ENCODE results near the gene PLA2G12A.

Gene PLA2G12A

DNA sequence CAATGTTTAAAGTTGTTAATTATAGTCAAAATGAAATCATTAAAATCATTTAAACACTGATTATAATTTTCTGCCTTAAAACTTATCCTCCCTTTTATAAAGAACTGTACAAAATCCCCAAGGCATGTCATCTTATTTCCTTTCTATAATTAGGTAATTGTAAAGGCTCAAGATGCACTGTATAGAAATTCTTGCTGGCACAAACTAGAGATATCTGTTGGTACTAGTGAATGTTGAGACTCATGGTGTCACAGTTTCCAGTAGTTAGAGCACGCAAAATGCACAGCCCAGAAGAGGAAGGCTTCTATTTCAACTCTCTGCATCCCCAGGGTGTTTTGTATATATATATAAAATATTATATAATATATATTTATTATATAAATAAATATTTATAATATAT lies 22.7 kb upstream of the PLA2G12A start:
- no peak for TF ChIP-seq EZH2phosphoT487 (IDR thresholded peaks at IDR 0.05; ENCODE audit: low read length)
- no peak for TF ChIP-seq CTCF (IDR thresholded peaks at IDR 0.05; ENCODE audit: low read length)
- no peak for TF ChIP-seq EZH2 (optimal IDR thresholded peaks at IDR 0.05; ENCODE audit: low read depth, low read length)
- Histone ChIP-seq H4K20me1 (ENCODE audit: insufficient read depth, low read length) (no peaks in the 10 kb centered on the region), H3K4me2 (ENCODE audit: low read depth, low read length) (no peak overlapping the region), H3K36me3 (replicated peaks; ENCODE audit: insufficient read depth, low read length) (no peaks in the 10 kb centered on the region), H3K9me2 (replicated peaks; ENCODE audit: insufficient read depth, low read length) (no peaks in the 10 kb centered on the region), H2AFZ (ENCODE audit: low read length) (no peak overlapping the region), H3K9me3 (replicated peaks; ENCODE audit: insufficient read depth, low read length) (no peaks in the 10 kb centered on the region), H3F3A (ENCODE audit: insufficient read depth, low read length) (no peaks in the 10 kb centered on the region), H3K9ac (ENCODE audit: low read length) (no peak overlapping the region), H3K27ac (ENCODE audit: low read length) (no peak overlapping the region), H3K79me2 (ENCODE audit: low read length) (no peaks in the 10 kb centered on the region), H3K4me1 (ENCODE audit: low read length) (no peaks in the 10 kb centered on the region), H3K27me3 (replicated peaks; ENCODE audit: insufficient read depth, low read length) (no peaks in the 10 kb centered on the region), H3K4me3 (ENCODE audit: low read length) (no peak overlapping the region)
- DNase-seq, result no peak

DNA sequence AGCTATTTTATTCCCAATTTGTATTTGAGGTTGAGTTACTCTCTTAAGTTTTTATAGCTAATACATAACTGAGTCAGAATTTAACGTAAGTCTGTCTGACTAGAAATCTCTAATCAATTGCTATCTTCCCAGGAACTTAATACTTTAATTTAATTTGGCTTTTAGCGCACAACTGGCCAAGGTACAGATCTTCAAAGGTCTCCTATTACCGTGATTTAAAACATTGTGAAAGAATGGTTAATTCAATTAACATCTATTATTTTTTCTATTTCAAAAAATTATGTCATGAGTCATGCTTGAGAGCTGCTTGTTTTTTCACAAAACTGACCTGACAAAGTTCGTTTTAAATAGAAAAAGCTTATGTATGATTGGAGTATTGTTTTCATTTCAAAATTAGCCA lies 22.0 kb upstream of the PLA2G12A start:
- Histone ChIP-seq H3K27ac (ENCODE audit: low read length) (no peak overlapping the region), H4K20me1 (ENCODE audit: insufficient read depth, low read length) (no peaks in the 10 kb centered on the region), H3K9me2 (replicated peaks; ENCODE audit: insufficient read depth, low read length) (no peaks in the 10 kb centered on the region), H3K9me3 (replicated peaks; ENCODE audit: insufficient read depth, low read length) (no peaks in the 10 kb centered on the region), H3K9ac (ENCODE audit: low read length) (no peak overlapping the region), H3K36me3 (replicated peaks; ENCODE audit: insufficient read depth, low read length) (no peaks in the 10 kb centered on the region), H2AFZ (ENCODE audit: low read length) (no peak overlapping the region), H3K4me1 (ENCODE audit: low read length) (no peaks in the 10 kb centered on the region), H3K27me3 (replicated peaks; ENCODE audit: insufficient read depth, low read length) (no peaks in the 10 kb centered on the region), H3K4me3 (ENCODE audit: low read length) (no peak overlapping the region), H3K4me2 (ENCODE audit: low read depth, low read length) (no peak overlapping the region), H3F3A (ENCODE audit: insufficient read depth, low read length) (no peaks in the 10 kb centered on the region), H3K79me2 (ENCODE audit: low read length) (no peaks in the 10 kb centered on the region)
- no peak for DNase-seq
- no peak for TF ChIP-seq CTCF (IDR thresholded peaks at IDR 0.05; ENCODE audit: low read length)
- no peak for TF ChIP-seq EZH2phosphoT487 (IDR thresholded peaks at IDR 0.05; ENCODE audit: low read length)
- TF ChIP-seq EZH2 (optimal IDR thresholded peaks at IDR 0.05; ENCODE audit: low read depth, low read length), result no peak

- Histone ChIP-seq H3F3A (ENCODE audit: insufficient read depth, low read length) (no peaks in the 10 kb centered on the region), H3K27ac (ENCODE audit: low read length) (no peak overlapping the region), H3K9ac (ENCODE audit: low read length) (no peak overlapping the region), H3K4me3 (ENCODE audit: low read length) (no peak overlapping the region), H3K27me3 (replicated peaks; ENCODE audit: insufficient read depth, low read length) (no peaks in the 10 kb centered on the region), H3K36me3 (replicated peaks; ENCODE audit: insufficient read depth, low read length) (no peaks in the 10 kb centered on the region), H3K79me2 (ENCODE audit: low read length) (no peaks in the 10 kb centered on the region), H3K9me2 (replicated peaks; ENCODE audit: insufficient read depth, low read length) (no peaks in the 10 kb centered on the region), H3K4me2 (ENCODE audit: low read depth, low read length) (no peak overlapping the region), H3K9me3 (replicated peaks; ENCODE audit: insufficient read depth, low read length) (no peaks in the 10 kb centered on the region), H2AFZ (ENCODE audit: low read length) (no peak overlapping the region), H3K4me1 (ENCODE audit: low read length) (no peaks in the 10 kb centered on the region), H4K20me1 (ENCODE audit: insufficient read depth, low read length) (no peaks in the 10 kb centered on the region)
- no peak for DNase-seq
- TF ChIP-seq EZH2 (optimal IDR thresholded peaks at IDR 0.05; ENCODE audit: low read depth, low read length) (no peak), CTCF (IDR thresholded peaks at IDR 0.05; ENCODE audit: low read length) (no peak), EZH2phosphoT487 (IDR thresholded peaks at IDR 0.05; ENCODE audit: low read length) (no peak)
These were observed 20.9 kb upstream of the PLA2G12A start for GRCh38 chr4:109750652-109751244.
